Kidney (tissue), 14 donors: Measurements from ENCODE around the gene SOBP. TPM values are rescaled to one million over a fixed set of nuclear protein-coding genes. Genes with fewer than 3 reads are reported as not detected.

ENCODE experiments used
- DNase-seq, 5 donors: peaks; one replicate each; pipeline ENCODE4 v3.0.0-alpha.2; 2013 to 2020
- FAIRE-seq: peaks from 2 replicates; lab custom pipeline; 2012; peaks lifted over from hg19 to GRCh38; lab: Jason Lieb, UNC
- H3K27ac ChIP-seq, 2 donors: one replicate each; pipeline ENCODE4 v1.7.0; 2013; ENCODE audit warnings: low read depth in 2 of 2, low read length in 2 of 2, inconsistent platforms in 1 of 2
- H3K27me3 ChIP-seq: one replicate; pipeline ENCODE4 v1.7.1; 2013; ENCODE audit warnings: low read length, inconsistent platforms; ENCODE audit not compliant: control insufficient read depth, insufficient read depth
- H3K36me3 ChIP-seq, 3 donors: one replicate each; pipeline versions ENCODE4 v1.7.0 to v1.7.1; 2013; ENCODE audit warnings: low read length in 3 of 3, control low read depth in 1 of 3, inconsistent platforms in 1 of 3; ENCODE audit not compliant: insufficient read depth in 3 of 3, control insufficient read depth in 2 of 3
- H3K4me1 ChIP-seq, 3 donors: one replicate each; pipeline versions ENCODE4 v1.7.0 to v1.7.1; 2013; ENCODE audit warnings: low read length in 3 of 3, inconsistent platforms in 1 of 3, low read depth in 1 of 3; ENCODE audit not compliant: control insufficient read depth in 2 of 3, insufficient read depth in 2 of 3
- H3K4me3 ChIP-seq, 3 donors: one replicate each; pipeline versions ENCODE4 v1.7.0 to v1.8.1; 2013; ENCODE audit warnings: low read length in 3 of 3, control low read depth in 1 of 3, inconsistent platforms in 1 of 3
- H3K9ac ChIP-seq, 3 donors: one replicate each; pipeline versions ENCODE4 v1.7.0 to v1.7.1; 2013; ENCODE audit warnings: low read length in 3 of 3, control low read depth in 1 of 3, inconsistent platforms in 1 of 3
- H3K9me3 ChIP-seq, 3 donors: one replicate each; pipeline versions ENCODE4 v1.7.0 to v1.7.1; 2013; ENCODE audit warnings: low read length in 3 of 3, control low read depth in 1 of 3, inconsistent platforms in 1 of 3; ENCODE audit not compliant: control insufficient read depth in 2 of 3, insufficient read depth in 1 of 3
- CTCF ChIP-seq: IDR thresholded peaks from 3 replicates; pipeline ENCODE4 v1.5.1; 2012; ENCODE audit warnings: mild to moderate bottlenecking, moderate library complexity, borderline replicate concordance; ENCODE audit not compliant: insufficient read depth; ENCODE audit errors: extremely low read depth
- intact Hi-C: fragments of 100-400 bp; cut with DNase I; formaldehyde crosslinking; loops from one replicate; pipeline ENCODE4 v1.11.1; 2022
- polyA plus RNA-seq: library from polyadenylated mRNA; stranded (reverse); fragments of 350-450 nt; fragmentation: Illumina TruSeq; extraction: RNeasy Lipid Tissue Mini Kit (QIAGEN cat#74804); gene quantifications from one replicate; pipeline ENCODE4 v1.2.3, GENCODE V29; 2014; ENCODE audit warnings: low read depth, low replicate concordance; ENCODE audit not compliant: insufficient read depth
- total RNA-seq: library from RNA; stranded (reverse); fragmentation: NEBNext Ultra II Directional; extraction: Animal tissue kit (Norgen Biotek cat#: 25700); gene quantifications from one replicate; pipeline ENCODE4 v1.2.1, GENCODE V29; 2021
- donor health status: control.
- donor health status: control.
- donor health status: control.
- donor health status: control.
- donor health status: control.
- donor health status: DM: yes; HTN: yes; CAD: no.
- donor health status: Normal renal cell carcinoma (clear cell type).

SOBP gene
- total and polyA plus RNA-seq, 2 donors from 2014 or later = 5.4 to 9.5 TPM

- no peak for TF ChIP-seq CTCF
- H3K9ac ChIP-seq = peak overlapping the region in 1 of 3 donors; percentile 10
- H3K9me3 ChIP-seq = no peaks in the 10 kb centered on the region
- no peak for FAIRE-seq
- H3K4me3 ChIP-seq = no peak overlapping the region
- intact Hi-C loops = no loop called here
- no peak for DNase-seq
- H3K27me3 ChIP-seq = no peaks in the 10 kb centered on the region
- H3K36me3 ChIP-seq = no peaks in the 10 kb centered on the region
- peaks cover 3 to 22% (median 7%) of the 10 kb centered on the region in 3 donors for H3K4me1 ChIP-seq
- peak overlapping the region; percentile 48 to 68 for H3K27ac ChIP-seq
Measured at GRCh38 chr6:107540465-107540857, 50.5 kb downstream of the SOBP start.

DNA sequence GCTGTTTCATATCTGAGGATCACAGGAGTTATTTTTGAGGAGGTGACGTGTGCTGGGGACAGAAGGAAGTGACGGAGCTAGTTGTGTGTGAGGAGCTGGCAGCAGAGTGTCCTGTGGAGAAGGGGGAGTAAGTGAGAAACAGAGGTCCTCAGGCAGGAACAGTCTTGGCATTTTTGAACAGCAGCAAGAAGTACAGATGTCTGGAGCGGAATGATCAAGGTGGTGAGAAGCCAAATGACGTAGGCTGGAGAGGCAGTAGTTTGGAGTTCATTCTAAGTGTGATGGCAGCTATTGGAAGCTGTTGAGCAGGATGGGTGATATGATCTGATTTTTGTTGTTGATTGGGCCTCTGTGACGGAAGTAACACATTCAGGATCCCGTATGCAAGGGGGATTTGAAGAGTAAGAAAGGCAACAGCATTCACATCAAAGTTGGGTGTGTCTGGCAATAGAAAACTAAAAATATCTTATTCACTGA is 52.3 kb downstream of the SOBP start:
- DNase-seq (no peak), FAIRE-seq (no peak)
- Histone ChIP-seq H3K9me3 (no peaks in the 10 kb centered on the region), H3K9ac (no peak overlapping the region), H3K27me3 (no peaks in the 10 kb centered on the region), H3K4me3 (no peak overlapping the region), H3K4me1 (peaks cover 3 to 22% (median 7%) of the 10 kb centered on the region in 3 donors), H3K27ac (no peak overlapping the region), H3K36me3 (no peaks in the 10 kb centered on the region)
- TF ChIP-seq CTCF = no peak
- intact Hi-C loops = no loop called here

DNA sequence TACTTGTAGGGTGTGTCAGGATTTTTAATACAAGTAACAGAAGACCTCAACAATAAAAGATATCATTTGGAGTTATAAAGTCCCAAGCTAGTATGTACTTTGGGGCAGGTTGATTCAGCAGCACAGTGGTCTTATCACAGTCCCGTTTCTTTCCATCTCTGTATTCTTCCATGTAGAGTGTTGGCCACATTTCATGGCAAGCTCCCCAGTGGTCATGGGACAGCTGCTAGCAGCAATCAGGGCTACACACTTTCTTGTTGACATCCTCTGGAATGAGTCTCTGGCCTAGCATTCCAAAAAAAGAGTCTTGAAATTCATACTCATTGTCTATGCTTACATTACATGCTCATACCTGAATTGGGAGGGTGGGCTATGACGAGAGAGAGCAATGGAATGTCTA is 53.2 kb downstream of the SOBP start:
- Histone ChIP-seq H3K9me3 (no peaks in the 10 kb centered on the region), H3K9ac (no peak overlapping the region), H3K4me3 (no peak overlapping the region), H3K27me3 (no peaks in the 10 kb centered on the region), H3K4me1 (peaks cover 3 to 21% (median 7%) of the 10 kb centered on the region in 3 donors), H3K27ac (no peak overlapping the region), H3K36me3 (no peaks in the 10 kb centered on the region)
- no peak for TF ChIP-seq CTCF
- DNase-seq (no peak), FAIRE-seq (no peak)
- intact Hi-C loops = no loop called here

DNA sequence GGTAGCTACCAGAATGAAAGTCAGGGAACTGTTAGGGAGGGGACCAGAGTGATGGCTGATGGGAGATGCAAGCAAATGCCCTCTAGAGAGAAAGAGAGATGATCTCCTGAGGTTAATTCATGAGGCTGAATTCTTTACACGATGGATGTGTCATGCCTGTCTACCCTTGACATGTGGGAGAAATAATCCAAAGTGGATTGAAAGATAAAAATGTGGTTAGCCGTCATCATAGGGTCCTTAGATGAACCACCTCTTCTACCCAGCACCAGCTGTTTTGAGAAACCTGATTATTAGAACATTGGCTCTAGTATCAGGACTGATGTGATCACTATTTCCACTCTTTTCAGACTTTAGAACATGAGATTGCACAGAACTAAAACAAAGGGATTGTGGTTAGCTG is 53.6 kb downstream of the SOBP start:
- H3K9ac ChIP-seq = no peak overlapping the region
- peaks cover 3 to 17% (median 7%) of the 10 kb centered on the region in 3 donors for H3K4me1 ChIP-seq
- H3K27ac ChIP-seq = no peak overlapping the region
- no peak overlapping the region for H3K4me3 ChIP-seq
- no peak for TF ChIP-seq CTCF
- no peaks in the 10 kb centered on the region for H3K36me3 ChIP-seq
- no peaks in the 10 kb centered on the region for H3K9me3 ChIP-seq
- H3K27me3 ChIP-seq = no peaks in the 10 kb centered on the region
- no peak for FAIRE-seq
- intact Hi-C loops = no loop called here
- DNase-seq = no peak
